T-helper 1 cell treated with Interleukin-12 subunit alpha and Interleukin-12 subunit beta and Interleukin-4 antibody, amounts not matched to agents 30 ng/mL and 1 ng/mL, for 36 hours (primary cell): Measurements from ENCODE around the gene SLC17A9. TPM values are rescaled to one million over a fixed set of nuclear protein-coding genes. Genes with fewer than 3 reads are reported as not detected.

Experiments
- intact Hi-C: fragments of 100-400 bp; cut with micrococcal nuclease; formaldehyde crosslinking; loops from one replicate; pipeline ENCODE4 v1.15.1; 2024
- total RNA-seq: library from RNA; stranded (reverse); gene quantifications from 2 replicates; pipeline ENCODE4 v1.2.3, GENCODE V29; 2022

SLC17A9 gene
- total RNA-seq, 1 donor from 2014 or later = 3.2 TPM

DNA sequence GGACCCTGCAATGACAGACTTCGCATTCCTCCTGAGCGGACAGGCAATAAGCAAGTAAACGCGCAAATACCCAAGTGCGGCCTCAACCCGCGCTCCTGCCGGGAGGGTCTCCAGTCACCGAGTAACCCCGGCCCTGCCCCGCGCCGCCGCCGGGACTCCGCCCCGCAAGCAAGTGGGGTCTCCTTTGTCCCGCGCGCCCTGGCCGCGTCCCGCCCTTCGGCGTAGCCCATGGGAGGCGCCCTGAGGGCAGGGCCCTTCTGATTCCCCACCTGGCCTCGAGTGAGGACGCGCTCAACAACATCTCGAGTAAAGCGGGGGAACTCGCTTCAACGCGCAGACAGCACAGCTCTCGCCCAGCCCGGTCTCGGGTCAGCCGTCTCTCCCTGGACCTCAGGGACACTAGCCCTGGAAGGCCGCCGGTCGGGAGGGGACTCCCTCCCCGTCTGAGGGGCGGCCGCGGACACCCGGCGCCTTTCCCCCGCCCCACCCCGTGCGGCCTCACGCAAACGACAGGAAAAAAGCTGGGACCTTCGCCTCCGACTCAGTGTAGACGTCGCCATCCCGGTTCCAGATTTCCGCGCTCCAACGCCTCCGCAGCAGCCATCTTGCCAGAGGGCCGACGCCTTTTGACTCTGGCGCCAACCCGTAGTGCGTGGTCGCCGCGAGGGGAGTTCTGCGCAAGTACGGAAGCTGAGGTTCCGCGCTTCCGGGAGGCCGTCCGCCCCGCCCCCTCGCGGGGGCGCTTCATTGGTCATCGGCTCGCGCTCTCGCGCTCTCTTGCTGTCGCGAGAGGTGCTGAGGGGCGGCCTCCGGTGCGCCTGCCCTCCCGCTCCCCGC is 15.0 kb upstream of the SLC17A9 start:
- intact Hi-C loops = loop anchor here (1.0 to 10.0 kb wide), 11 partner anchors 8 to 813 kb away; partner anchors contain the start of genes CABLES2, LSM14B, OSBPL2 and RTEL1

DNA sequence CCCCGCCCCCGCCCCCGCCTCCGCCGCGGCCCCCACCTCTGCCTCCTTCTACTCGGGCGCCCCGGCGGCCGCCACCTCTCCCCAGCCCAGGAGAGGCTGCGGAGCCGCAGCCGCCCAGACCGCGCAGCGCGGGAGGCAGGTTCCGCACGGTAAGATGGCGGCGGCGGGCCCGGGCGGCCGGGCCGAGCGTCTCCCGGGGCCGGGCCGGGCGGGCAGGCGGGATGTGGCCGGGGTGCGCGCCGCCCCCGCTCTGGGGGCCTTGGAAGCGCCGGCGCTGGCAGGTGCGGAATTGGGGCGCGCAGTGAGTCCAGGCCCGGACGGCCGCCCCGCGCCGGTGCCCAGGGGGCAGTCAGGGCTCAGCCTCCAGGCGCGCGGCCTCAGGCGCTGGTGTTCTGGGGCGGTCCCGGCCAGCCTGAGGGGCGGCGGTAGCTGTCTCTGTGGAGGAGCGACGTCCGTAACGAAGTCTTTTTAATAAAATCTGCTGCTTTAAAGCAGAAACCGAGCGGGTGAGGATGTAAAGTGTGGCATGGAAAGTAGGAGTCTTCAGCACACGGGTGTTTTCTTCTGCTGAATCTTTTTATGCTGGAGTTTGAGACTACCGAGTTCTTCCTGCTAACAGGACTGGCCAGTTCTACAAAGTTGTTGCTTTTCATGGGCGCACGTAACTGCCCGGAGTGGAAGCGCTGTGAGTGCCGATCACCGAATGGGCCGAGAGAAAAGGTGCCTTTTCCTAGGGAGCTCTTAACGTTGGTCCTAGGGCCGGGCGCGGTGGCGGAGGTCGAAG is 14.2 kb upstream of the SLC17A9 start, which contains the start of gene GID8:
Gene GID8 (plus strand): TSS at position 43 of the 784 bp plus-strand sequence. CDS start 3,356 bp downstream, outside the sequence.
- intact Hi-C loops = loop anchor here (1.0 to 10.0 kb wide), 8 partner anchors 13 to 813 kb away; partner anchors contain the start of genes CABLES2, LSM14B, OSBPL2 and RTEL1

DNA sequence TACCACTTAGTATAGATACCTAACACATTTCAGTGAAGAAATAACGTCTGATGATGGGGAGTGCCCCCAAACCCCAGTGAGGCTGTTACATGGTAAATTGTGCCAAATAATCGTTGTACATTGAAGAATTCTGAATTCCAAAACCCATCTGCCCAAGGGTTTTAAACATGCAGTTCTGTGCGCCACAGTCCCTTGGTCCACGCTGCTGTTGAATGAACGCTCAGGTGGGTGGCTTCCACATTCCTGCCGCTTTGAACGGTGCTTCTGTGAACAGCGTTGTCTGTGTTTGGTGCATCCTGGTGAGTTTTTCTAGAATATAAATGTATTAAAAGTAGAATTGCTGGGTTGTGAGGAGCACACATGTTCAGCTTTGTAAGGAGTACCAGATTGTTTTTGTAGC is 11.6 kb upstream of the SLC17A9 start:
- intact Hi-C loops = no loop called here

DNA sequence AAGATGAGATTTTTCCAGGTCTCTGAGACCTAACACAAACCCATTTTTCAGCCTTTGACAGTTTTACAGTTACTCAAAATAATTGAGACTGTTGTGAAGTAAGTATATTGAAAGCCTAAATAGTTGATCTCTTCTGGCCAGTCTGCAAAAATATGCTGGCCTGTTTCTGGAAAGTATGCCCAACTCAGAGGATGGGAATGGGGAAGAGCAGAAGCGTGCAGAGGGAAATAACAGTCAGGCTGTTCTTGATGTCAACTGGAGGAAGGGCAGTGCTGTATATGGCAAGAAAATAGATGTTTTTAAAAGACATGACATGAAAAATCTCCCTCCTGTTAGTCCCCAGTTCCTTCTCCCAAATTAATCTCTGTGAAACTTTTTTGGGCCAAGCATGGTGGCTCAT is 10.7 kb upstream of the SLC17A9 start:
- intact Hi-C loops = loop anchor here (1.0 kb wide), 1 partner anchor 37 kb away; no protein-coding TSS in a partner anchor

DNA sequence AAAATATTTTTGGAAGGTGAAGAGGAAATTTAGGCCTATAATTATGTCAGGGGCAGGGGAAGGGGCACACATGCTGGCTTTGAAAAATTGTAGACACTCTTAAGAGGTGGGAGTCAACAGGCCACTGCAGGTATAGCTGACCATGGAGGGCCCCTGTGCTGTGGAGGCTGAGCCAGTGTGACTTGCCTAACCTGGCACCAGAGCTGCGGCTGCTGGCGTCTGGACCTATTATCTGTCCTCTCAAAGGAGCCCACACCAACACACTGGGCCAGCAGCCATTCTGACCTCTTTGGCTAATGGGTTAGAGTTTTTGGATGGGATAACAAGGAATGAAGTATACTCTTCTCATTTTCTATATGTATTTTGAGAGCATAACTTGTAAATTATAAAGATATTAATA is 10.1 kb upstream of the SLC17A9 start:
- intact Hi-C loops = loop anchor here (1.0 kb wide), 1 partner anchor 38 kb away; no protein-coding TSS in a partner anchor

DNA sequence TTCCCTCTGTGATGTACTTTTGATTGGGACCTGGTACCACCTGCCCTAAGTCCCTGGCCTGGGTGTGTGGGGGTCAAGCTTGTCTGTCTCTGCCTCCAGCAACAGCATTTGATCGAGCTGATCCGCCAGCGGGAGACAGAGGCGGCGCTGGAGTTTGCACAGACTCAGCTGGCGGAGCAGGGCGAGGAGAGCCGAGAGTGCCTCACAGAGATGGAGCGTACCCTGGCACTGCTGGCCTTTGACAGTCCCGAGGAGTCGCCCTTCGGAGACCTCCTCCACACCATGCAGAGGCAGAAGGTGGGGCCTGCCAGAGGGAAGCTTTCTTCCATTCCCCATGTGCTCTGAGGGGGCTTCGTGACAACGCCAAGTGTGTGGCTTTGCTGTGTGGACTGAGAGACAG is 9.1 kb upstream of the SLC17A9 start:
- intact Hi-C loops = no loop called here

DNA sequence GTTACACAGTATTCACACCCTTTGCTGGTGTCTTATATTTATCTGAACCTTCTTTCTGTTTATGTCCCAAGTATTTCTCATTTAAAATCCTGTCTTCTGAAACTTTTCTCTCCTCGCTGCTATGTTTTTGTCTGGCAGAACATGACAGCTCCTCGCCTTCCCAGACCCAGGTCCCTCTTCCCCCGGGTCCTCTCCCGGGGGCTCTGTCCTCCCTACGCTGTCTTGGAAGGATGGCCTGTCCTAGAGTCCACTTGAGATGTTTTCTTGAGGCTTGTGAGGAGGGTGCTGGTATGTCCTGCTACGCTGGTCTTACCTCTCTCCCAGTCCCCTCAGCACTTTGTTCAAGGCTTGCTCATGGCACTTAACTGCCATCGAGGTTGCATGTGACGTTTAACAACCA is 8.3 kb upstream of the SLC17A9 start:
- intact Hi-C loops = no loop called here

DNA sequence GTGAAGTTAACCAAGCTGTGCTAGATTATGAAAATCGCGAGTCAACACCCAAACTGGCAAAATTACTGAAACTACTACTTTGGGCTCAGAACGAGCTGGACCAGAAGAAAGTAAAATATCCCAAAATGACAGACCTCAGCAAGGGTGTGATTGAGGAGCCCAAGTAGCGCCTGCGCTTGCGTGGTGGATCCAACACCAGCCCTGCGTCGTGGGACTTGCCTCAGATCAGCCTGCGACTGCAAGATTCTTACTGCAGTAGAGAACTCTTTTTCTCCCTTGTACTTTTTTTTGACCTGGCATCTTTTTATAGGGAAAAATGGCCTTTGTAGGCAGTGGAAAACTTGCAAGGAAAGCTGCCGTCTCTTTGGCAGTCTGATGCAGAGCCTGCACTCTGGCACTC is 7.8 kb upstream of the SLC17A9 start:
- intact Hi-C loops = no loop called here

DNA sequence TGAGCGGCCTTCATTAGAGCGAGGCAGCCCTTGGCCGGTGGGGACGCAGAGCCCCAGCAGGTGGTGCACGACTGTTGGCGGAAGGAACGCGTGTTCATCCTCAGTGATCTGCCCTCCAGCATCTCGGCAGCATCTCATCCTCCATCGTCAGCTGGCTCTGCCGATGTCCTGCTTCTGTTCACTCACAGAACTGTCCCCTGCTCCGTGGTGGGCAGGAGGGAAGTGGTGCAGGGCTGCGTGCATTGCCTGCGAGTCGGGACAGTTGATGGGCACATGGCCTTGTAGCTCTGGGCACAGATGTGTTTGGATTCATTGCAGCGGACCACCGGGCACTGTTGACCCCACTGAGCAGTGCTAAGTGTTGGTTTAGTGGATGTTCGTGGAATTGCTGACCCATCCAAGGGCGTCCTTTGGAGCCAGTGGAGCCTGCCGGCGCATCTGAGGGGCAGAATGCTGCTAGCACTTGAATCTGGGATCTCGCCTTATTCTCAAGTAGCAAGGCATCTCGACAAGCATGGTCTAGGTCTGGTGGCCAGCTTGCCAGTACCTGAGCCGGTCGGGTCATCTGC is 6.7 kb upstream of the SLC17A9 start:
- intact Hi-C loops = no loop called here

DNA sequence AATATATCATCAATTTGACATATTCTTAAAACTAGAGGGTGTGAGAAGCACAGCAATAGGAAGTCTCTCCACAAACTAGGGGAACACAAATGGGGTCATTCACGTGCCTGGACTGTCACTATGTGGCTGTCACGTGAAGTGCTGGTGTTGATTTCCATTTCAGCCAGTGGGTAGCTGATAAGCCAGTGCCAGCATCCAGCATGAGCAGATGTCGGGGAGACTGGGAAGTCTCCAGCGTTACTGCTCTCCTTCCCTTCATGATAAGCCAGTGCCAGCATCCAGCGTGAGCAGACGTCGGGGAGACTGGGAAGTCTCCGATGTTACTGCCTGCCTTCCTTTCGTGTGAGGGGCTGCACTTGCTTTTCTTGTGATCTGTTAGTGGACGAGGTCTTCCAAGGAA is 5.6 kb upstream of the SLC17A9 start:
- intact Hi-C loops = no loop called here

DNA sequence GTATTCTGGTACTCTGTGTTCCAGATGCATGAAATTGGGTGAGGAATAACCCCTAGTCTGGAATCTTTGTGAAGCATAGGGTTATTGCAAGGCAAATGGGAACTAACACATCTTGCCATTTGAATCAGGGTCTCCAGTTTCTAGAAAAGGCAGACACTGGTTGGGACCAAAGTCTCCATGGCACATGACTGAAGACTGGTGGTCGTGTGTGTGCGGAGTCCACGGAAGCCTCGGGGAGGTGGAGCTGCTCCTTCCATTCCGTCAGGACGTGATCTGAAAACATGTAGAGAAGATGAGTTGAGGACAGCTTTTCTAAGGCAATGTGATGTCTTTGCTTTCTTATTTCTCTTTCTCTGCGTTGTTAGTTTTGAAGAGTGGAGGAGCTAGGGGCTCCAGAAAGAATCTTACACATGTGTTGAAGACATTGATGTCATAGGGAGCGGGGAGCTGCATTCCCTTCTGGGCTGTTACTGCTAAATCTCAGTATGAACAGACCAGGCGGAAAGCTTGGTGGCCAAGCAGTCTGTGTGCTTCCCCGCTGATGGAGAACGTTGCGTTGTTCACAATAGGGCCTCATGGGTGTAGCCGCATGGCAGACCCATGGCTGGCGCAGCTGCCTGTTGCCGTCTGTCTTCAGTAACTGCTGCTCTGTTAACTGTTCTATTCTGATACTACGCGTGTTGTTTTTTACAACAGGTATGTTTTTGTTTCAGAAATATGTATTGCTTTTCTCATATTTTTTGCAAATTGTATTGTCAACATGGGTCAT is 4.8 kb upstream of the SLC17A9 start:
- intact Hi-C loops = no loop called here

DNA sequence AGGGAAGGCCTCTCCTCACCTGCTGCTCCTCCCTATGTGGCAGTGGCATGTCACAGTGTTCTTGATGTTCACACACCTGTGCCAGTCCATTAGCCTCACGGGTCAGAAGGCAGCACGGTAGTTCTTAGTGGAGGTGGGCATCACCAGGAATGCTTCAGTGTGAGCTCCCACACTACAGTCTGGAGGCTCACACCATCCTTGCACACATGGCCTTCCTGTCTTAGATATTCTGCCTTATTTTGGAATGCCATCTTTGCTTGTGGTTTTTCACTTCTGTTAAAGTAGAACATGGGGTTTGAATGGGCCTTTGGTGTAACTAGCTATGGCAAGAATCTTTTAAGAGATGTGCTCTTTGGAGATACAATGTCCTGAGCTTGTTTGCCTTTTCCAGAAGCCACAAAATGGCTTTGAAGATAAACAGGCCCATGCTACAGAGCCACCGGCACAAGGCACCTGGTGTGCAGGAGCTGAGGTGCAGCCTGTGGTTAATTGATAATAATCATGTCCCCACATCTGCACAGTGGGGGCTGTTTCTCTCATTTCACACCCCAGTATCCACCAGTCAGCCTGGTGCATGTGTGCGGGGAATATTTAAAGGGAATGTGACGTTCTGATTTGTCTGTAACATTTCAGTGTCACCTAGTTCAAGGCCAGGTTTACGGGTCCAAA is 3.2 kb upstream of the SLC17A9 start:
- intact Hi-C loops = no loop called here

DNA sequence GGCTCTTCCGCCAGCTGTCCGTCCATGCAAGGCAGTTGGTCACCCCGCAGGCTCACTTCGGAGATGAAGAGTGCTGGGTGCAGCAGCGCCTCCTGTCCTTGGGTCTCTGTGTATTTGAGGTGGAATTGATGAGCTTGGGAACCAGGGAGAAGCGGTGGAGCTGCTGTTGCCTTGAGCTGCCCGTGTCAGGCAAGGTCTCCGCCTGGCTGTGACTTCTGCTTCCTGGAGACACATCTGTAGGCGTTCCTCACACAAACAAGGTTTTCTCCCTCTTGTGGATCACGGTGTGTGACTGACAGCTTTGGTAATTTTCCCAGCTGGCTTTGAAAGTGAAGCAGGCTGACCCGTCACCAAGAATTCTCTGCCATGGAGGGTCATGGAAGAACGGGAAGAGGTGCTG is 2.5 kb upstream of the SLC17A9 start:
- intact Hi-C loops = no loop called here

DNA sequence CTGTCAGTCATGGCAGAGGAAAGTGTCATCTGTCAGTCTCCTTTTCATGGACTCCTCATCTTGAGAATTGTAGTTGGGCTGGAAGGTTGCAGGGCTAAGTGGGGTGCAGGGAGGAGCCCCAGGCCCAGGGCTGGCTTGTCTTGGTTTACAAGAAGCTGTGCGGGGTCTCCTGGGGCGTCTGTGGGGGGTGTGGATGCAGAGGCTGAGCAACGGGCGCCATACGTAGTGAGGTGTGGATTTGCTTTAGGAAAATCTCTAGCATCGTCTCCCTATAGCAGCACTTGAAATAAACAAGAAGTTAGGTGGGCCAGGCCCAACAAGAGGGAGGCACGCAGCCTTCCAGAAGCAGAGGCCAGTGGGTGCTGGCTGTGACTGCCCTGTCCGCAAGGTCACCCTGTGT is 1.8 kb upstream of the SLC17A9 start:
- intact Hi-C loops = no loop called here

DNA sequence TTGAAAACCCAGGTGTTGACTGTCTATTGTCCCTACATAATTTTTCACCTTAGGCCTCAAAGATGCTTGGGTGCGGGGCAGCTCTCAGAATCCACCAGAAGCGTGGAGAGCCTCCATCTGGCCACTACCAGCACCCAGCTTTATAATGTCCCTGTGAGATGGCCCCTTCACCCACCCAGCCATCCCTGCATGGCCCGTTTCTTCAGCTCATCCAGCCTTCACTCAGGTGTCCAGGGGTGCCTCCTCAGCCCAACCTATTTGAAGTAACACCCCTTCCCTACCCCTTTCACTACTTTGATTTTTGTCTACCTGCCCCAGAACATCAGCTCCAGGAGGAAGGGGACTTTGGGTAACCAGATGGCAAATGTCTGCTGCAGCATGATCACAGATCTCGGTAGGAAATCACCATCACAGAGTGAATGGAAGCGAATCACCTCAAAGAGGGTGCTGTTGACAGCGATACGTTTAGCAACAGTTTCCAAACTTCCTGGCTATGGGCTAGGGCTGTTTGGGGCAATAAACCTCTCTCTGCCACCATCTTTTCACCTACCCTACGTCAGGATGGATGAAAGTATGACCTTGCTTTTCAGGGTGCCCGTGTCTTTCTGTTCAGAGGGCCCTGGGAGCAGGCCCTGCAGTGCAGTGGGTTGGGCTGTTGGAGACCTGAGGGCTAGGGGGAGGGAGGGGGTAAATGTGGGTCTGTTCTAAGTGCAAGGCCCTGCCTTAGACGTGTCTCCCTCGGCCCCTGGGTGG is 1.2 kb upstream of the SLC17A9 start:
- intact Hi-C loops = no loop called here

DNA sequence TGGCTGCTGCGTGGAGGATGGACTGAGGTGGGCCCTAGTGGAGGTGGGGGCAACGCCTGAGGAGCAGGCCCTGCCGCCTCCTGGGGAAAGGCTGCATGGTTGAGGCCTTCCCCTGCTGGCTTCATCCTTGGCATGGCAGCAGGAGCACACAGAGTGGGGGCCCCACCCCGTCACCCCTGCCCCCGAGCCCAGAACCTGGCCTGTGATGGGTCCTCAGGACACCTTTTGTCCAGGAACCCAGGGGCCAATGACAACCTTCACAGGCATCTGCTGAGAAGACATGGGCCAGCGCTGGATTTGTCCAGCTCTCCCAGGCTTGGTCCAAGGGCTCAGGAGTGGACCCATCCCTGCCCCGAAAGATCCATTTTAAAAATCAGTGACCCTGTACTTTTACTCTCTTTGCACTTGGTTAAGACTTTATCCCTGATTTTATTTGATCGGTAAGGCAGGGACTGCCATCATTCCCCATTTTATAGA is 575 bp upstream of the SLC17A9 start:
- intact Hi-C loops = no loop called here

DNA sequence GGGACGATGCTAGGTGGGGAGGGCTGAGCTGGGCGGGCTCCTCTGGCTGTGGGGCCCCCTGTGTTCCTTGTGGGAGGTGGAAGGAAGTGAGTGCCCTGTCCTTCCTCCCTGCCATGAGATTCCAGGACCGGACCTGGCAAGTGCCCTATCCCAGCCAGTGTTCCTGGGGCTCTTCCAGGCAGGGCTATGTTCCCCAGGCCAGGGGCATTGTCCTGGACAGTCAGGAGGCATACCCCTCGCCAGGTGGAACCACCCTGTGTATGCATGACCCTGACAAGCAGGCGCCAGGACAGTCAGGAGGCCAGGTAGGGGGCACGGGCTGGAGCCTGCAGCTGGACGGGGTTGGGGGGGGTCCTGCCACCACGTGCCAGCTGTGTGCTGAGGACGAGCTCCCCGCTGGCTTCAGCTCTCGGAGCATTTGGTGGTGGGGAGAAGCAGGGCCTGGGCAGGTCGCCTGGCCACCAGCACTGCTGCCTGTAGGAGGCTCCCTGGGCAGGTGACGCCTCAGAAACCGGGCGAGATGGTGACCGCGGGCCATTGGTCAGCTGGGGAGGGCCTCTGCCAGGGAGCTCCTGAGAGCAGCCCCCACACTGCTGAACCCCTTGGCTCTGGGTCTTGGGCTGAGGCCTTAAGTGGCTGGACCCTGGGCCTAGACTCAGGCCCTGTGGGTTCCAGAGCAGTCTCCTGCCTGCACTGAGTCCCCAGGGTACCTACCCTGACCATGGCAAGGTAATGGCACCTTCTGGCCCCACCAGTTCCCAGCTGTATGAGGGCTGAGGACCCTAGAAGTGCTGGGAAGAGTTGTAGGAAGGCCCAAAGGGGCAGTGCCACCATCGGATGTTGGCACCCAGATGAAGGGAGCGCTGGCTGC is 694 bp downstream of the SLC17A9 start:
- intact Hi-C loops = no loop called here
